Measurements from ENCODE around the gene TRAF3IP1.
"Not testable (repeated sequence)": the region's sequence is repeated elsewhere in the genome, so short reads cannot be mapped to it uniquely, and the experiment has no call there.

Gene TRAF3IP1, protein sequence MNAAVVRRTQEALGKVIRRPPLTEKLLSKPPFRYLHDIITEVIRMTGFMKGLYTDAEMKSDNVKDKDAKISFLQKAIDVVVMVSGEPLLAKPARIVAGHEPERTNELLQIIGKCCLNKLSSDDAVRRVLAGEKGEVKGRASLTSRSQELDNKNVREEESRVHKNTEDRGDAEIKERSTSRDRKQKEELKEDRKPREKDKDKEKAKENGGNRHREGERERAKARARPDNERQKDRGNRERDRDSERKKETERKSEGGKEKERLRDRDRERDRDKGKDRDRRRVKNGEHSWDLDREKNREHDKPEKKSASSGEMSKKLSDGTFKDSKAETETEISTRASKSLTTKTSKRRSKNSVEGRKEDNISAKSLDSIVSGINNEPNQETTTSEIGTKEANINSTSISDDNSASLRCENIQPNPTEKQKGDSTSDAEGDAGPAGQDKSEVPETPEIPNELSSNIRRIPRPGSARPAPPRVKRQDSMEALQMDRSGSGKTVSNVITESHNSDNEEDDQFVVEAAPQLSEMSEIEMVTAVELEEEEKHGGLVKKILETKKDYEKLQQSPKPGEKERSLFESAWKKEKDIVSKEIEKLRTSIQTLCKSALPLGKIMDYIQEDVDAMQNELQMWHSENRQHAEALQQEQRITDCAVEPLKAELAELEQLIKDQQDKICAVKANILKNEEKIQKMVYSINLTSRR

DNA sequence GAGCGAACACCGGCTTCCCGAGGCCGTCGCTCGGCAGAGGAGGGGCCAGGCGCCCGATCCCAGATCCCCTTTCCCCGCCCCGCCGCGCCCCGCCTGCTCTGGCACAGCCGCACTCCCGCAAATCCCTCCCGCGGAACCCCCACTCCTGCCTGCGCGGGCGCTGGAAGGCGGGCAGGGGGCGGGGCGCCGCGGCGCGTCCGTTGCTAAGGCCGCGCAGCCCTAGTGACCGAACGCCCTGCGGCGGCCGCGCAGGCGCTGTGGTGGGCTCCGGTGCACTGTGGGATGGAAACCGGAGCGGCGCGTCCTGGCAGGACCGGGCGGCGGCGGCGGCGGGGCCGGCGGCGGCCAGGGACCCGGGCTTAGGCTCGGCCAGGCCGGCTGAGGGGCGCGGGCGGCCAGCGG, at the start of gene TRAF3IP1:
TRAF3IP1 (plus strand) TSS at position 273 of the 402 bp plus-strand sequence. CDS start 145 bp downstream, outside the sequence.
- DNase-seq (ENCODE audit: low spot score): peak; percentile 81

DNA sequence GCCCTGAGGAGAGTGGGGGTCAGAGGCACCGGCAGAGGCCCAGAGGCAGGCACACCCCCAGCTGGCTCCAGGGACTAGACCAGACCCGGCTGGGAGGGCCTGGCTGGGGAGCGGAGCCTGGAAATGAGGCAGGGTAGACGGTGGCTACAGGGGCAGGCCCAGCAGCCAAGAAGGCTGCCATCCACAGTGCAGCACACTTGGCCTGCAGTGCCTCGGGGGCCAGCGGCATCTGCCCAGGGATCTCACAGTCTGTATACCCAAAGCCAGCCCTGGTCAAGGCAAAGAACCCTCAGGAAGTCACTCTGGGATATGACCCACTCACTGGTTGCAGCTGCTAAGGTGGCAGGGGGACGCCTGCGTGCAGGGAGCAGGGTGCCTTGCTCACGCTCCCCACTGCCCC, 49.7 kb upstream of the TRAF3IP1 start:
- no peak for DNase-seq (ENCODE audit: low spot score)

DNA sequence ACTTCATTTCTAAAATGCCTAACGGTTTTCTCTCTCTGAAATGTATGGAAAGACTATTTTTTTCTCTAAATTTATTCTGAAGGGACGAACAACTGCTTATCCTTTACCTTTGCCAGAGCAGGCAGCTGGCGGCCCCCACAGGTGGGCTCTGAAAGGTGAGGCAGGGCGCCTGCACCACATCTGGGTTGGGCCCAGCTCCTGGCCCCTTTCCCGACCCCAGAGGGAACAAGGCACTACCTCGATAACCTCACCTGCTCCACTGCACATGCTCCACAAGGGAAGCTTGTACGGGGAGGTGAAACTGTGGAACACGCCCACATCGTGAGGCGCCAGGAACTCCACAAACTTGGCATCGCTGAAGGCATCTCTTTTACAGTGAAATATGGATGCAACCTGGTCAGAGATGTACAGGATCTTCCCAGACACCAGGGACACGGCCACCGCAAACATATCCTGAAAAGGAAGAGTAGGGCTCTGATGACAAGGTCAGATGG, 49.2 kb upstream of the TRAF3IP1 start:
- no peak for DNase-seq (ENCODE audit: low spot score)

DNA sequence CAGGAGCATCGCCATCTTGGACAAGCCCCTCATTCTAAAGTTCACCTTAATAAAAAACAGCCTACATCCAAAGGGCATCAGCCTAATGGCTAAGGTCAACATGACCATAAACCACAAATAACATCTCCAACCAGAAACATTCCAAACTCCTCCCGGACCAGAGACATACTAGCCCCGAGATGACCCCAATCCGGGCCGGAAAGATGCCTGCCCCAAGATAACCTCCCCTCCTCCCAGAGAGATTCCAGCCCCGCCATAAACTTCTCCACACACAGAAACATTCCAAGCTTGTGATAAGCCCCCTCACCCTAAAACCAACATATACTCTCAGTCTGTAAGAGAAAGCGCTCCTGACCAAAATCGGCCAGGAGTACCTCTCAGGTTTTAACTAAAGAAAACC, 48.6 kb upstream of the TRAF3IP1 start:
- DNase-seq (ENCODE audit: low spot score): not testable (repeated sequence)

DNA sequence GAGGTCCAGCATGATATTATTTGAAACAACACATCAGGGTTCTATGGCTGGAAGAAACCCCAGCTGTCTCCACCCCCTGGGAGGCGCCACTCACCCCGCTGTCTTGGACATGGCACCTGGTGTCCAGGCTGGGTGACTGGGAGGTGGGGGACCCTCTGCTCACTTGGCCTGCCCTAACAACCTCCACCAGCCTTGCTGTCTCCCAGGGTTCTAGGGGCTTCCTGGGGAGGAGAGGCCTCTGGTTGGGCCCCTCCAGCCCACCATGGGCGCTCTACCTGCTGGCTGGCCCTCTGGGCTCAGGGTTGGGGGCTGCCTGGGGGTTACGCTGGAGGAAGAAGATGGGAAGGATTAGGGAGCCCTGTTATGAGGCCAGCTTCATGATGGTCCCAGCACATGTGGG, 48.2 kb upstream of the TRAF3IP1 start:
- no peak for DNase-seq (ENCODE audit: low spot score)

DNA sequence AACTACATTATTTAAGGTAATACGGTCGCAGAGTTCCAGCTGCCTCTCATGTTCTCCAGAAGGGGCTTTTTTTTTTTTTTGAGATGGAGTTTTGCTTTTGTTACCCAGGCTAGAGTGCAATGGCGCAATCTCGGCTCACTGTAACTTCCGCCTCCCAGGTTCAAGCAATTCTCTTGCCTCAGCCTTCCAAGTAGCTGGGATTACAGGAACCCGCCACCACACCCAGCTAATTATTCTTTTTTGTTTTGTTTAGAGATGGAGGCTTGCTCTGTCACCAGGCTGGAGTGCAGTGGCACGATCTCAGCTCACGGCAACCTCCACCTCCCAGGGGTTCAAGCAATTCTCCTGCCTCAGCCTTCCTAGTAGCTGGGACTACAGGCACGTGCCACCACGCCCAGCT, 46.9 kb upstream of the TRAF3IP1 start:
- DNase-seq (ENCODE audit: low spot score): not testable (repeated sequence)

DNA sequence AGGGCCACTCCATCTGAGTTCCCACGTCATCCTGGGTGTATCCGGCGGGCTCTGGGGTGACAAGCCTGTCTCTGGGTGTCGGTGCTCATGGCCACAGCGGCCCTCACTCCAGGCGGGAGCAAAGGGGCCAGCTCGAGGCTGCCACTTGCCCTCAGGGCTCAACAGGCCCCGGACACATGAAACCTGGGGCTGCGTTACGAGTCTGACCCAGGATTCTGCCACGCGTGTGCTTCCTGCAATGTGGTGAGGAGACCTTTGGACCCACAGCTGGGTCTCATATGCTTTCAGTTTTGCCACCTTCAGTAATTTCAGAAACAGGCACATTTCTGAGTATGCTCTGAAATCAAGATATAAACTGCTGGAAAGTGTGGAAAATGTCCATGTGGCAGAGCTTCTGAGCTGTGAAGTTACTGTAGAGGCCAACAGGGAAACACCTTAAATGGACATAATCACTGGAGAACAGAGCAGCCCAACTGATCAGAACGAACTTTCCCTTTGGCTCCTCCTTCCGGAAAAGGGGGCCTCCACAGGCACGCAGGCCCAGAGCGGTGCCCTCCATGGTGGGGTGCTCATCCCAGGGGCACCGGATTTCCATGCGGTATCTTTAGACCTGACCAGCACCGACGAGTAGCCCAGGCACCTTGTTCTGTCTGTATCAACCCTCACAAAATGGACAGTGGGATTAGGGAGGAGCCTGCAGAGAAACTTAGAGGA, 46.0 kb upstream of the TRAF3IP1 start:
- no peak for DNase-seq (ENCODE audit: low spot score)

DNA sequence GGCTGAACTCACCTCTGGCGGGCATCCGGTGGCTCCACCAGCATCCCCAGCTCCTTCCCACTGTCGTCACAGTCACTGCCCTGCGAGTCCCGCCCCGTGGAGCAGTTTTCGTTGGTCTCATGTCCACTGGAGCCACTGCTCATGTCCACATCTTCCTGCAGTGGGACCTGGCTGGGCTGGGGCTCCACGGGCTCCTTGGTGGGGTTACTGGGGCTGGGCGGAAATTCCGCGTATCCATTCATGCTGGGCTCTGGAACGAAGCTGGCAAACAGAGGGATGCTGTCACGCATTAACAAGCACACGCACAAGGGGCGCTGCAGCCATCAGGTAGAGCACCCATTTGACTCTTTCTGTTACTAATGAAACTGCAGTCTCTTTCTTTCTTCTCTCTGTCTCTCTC, 42.6 kb upstream of the TRAF3IP1 start:
- DNase-seq (ENCODE audit: low spot score): no peak

DNA sequence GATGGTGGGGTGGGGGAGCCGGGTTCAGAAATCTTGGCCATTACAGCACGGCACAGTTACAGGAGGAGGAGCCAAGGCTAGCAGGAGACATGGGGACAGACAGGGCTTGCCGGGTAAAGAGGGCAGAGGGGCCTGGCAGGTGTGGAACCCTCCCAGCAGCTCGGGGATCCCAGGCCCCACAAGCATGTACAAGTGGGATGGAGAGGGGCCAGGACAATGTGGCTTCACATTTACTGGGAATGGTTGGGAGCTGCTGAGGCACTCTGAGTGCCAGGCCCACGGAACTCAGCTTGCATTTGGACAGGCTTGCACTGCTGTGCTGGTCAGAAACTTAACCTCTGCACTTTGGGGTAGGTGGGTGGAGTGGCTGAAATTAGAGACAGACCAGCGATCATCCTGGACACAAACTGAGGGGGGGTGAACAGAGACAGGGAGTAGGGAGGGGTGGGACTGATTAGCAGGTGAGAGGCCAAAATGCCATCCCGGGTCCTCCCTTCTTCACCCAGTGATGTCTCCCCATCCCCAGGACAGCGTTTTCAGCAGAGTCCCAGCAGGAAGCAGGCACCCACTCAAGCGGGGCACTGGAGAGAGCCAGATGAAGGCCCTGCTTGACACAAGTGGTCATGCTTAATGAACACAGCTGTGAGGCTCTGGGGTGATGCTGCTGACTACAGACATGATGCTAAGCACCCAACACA, 41.5 kb upstream of the TRAF3IP1 start:
- no peak for DNase-seq (ENCODE audit: low spot score)

DNA sequence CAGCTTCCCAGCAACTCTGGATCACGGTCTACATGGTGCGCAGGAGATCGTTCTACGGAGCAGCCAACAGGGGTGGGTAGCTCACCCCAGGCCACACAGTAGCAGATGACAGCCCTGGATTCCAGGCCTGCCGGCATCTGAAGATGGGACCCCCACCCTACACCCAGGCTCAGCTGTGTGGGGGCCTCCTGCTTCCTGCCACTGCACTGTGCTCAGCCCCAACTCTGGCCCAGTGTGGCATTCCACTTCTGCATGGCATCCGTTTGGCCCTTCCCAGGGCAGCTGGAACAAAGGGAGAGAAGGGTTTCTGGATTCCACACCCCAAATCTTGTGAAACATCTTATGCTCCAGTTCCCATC, 41.0 kb upstream of the TRAF3IP1 start:
- DNase-seq (ENCODE audit: low spot score): no peak

DNA sequence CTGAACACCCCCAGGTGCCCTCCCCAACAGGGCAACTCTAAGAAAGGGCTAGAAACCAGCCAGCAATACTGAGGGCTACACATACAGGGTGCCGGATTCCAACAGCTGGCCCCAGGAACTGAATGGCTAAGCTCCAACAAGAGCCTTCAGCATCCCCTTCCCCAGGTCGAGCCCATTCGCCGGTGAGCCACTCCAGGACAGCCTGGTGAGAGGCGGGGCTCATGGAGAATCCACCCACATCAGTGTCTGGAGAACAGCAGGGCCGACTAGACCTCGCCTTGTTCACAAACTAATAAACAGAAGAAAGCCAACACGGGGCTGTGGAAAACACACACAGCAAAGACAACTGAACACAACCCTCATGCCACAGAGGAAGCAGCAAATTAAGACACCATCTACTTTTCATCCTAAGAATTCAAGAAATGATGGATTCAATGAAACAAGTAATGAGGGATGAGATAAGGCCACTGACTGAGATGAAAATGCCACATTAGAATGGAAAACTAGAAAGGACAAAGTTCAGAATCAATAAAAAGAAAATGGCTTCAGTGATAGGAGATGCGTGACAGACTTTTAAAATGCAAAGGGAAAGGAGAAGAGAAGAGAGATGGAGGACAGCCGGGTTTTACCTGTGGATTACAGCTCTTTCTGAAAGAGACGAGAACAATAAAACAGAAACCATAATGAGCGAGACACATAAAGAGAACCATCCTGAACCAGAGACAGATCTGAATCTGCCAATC, 40.1 kb upstream of the TRAF3IP1 start:
- no peak for DNase-seq (ENCODE audit: low spot score)

DNA sequence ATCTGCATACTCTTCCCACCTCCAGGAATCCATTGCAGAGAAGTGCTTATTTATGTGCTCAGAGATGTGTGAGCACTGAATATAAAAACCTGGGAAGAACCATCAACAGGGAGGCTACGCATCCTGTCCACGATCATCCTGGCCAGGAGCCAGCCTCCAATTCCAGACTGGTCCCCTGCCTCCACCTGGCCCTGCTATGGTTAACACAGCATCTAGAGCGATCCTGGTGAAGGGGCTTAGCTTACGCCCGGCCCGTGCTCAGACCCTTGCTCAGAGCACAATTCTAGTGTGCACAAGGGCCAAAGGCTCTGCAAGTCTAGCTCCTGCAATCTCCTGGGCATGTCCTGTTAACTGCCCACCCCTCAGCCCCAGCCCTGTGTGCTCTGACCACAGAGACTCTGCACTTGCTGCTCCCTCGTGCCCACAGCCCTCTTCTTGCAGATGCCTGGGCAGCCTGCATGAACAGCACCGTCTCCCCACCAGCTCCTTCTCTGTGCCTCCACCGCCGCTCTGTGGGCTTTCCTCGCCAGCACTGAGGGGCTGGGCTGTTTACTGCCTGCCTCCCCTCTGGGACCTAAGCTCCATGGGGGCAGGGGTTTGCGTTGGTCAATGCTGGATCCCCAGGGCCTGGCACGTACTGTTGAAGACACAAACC, 38.4 kb upstream of the TRAF3IP1 start:
- DNase-seq (ENCODE audit: low spot score): no peak

DNA sequence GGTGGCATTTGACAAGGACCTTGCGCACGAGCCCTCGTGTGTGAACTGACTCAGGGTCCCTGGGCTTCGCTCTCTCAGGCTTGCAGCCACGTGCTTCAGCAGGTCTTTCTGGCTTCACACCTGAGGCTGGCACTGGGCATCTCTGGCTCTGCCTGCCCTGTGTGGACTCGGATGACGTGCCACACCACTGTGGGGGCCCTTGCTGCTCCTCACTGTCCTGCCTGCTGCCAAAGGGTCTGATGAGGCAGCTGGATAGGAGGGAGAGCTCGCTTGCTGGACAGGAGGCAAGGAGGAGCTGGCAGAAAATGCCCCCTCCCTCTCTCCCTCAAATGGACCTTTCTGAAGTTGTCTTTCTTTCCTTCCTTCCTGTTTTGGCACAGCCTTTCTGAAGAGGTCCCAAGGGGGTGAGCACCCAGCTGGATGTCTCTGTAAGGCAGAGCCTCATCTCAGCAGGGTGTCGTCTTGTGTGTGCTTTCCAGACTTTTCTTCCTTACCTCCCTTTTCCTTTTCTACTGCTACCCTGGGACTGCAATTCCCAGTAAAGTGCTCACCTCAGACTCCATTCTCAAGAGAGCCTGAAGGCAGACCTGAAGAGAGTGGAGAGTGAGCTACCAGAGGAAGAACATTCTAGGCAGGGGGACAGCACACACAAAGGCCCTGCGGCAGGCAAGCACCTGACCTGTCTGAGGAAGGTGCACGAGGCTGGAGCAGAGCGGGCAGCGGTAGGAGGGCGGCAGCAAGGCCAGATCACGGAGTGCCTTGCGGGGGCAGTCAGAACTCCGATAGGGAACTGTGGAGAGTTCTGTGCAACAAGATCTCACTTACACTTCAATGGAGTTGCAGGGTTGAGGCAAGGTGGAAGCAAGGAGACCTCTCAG, 37.2 kb upstream of the TRAF3IP1 start:
- DNase-seq (ENCODE audit: low spot score): no peak

DNA sequence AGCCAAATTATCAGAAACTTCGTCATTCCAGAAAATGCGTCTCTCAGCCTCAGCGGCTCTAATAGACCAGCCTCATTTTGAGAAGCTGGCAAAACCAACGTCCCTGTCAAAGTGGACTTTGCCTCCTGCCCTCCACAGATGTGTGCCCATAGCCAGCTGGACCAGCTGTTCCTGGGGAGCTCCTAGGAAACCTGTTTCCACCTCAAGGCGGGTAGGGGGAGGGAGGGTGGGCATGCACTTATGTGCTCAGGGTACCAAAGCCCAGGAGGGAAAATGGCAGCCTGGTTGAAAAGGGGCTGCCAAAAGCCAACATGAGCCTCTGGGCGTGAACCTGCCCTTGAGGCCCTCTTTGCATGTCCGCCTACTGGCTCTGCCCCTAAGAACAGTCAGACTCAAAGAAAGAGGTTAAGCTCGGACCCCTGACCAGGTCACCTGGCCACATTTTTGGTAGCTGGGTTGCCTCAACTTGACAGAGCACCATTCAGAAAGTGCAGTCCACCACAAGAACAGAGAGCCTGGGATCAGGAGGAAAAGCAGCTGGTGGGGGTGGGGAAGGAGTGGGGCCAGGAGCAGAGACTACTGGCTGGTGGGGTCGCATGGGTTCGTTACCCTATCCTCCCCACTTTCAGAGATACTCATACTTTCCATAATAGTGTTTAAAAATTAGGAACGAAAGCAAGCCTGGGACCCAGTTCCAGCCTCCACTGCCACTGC, 35.4 kb upstream of the TRAF3IP1 start:
- no peak for DNase-seq (ENCODE audit: low spot score)

DNA sequence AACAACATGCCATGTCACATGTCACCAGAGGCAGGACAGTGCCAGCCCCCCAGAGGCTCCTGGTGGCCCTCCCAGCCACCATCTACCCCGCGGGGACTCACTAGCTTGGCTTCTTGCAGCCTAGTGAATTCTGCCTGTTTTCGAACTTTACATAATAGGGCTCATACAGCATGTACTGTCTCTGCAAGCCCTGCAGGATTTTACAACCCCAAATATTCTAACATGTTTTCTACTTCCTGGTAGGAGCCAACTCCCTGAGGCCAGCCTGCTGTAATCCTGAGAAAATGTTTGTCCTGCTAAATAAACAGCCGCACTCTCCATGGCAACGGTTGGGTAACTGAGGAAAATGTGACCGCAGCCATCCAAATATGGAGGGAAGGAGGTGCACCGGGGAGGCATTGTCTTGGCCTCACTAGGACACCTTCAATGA, 34.6 kb upstream of the TRAF3IP1 start:
- DNase-seq (ENCODE audit: low spot score): no peak

DNA sequence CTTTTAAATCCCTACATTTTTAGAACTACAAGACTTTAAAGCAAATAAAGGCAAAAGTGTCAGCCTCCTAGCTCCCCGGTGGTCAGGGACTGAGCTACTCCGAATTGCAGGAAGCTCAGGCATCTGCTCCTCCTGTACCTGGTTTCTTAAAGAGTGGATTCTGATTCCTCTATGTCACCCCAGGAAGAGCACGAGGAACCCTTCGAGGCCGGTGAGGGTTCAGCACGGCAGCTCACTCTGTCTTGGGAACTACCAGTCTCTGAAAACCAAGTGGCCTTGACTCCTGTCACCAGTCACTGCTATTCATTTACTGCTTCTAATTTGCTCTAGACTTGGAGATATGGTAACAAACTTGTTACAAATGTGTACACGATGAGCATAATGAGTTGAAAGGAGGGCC, 34.2 kb upstream of the TRAF3IP1 start:
- no peak for DNase-seq (ENCODE audit: low spot score)

DNA sequence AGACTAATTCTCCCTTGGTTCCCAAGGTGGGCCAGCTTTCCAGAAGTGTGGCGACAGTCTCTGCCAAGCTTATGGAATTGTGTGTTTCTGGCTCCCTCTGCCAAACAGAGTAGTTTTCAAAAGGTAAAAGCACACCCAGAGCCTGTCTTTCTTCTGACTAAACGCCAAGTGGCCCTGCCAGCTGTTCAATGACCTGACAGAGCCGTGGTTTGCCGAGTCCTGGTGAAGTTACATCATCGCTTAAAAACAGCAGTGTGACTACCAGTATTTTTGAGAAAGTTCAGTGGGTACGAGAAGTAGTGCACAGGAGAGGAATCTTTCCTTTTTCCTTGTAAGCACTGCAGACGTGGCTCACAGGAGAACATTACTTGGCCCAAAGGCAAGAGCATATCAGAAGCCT, 33.8 kb upstream of the TRAF3IP1 start:
- no peak for DNase-seq (ENCODE audit: low spot score)

DNA sequence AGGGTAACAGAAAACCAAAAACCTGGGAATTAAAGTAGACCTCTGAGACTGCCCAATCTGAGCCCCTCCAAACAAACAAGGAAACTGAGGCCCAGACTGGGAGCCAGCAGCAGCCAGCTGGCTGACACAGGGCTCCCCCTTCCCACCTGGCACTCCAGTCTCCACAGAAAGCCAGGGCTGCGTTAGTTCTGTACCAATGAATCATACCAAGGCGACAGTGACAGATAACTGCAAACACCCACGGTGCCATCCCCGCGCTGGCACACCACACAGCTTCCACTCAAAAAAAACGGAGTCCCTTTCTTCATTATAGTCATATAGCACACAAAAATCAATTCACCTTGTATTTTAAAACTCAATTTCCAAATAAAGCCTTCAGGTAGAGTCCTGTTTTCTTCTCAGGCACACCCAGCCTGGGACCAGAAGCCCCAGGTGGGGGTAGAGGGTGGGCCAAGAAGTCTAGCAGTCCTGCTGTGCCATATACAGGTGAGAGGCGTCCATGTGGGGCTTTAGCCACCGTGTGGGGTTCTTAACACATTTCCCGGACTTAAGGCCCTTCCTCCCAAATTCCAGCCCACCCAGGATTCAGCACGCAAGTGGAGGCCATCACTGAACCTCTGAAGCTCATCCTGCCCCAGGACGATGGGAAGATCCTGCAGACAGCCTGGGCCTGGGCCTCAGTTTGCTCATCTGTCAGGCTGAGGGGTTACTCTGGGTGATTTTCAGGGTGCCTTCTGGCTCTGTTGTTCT, 33.2 kb upstream of the TRAF3IP1 start:
- DNase-seq (ENCODE audit: low spot score): no peak

All from CD4-positive, alpha-beta T cell treated with Interleukin-6 at 100 ng/mL for 8 hours (primary cell).